ENCODE measurements around the gene C16orf92. TPM values are rescaled to one million over a fixed set of nuclear protein-coding genes. Genes with fewer than 3 reads are reported as not detected.

Gene C16orf92
- total and polyA plus RNA-seq, 2 of the 13 experiments (the other 11 are each of a cell fraction or from before 2014, with no cell fraction given), result not detected

DNA sequence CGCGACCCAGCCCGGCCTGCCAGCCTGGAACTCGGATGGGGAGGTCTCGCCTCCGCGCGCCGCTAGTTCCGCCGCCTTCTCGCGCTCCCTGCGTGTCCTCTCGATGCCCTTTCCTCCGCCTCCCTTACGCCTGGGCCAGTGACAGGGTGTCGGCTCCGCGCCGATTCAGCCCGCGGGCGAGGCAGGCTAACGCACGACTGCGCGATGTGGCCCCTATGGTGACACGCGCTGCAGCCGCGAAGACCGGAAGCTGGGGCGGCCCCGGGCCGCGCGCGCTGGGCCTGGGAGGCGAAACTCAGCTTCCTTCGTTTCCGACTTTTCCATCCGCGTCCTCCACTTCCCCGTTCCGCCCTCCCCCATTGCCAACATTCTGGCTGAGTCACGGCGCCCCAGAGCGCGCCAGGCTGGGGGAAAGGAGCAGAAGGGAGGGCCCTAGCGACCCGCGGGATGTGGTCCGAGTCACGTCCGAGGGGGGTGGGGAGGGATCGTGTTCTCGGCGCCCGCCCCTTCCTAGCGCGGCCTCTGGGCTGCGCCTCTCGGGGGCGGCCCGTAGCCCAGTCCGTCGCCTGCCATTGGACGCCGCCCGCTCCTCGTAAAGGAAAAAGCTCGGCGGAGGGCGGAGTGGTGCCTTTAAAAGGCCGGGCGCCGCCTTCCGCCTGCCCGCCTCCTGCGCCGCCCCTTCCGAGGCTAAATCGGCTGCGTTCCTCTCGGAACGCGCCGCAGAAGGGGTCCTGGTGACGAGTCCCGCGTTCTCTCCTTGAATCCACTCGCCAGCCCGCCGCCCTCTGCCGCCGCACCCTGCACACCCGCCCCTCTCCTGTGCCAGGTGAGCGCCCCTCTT, 42.3 kb downstream of the C16orf92 start, which contains the start of gene ALDOA (continued):
- TF ChIP-seq ZSCAN9 (CRISPR knock-in tag; IDR thresholded peaks at IDR 0.05; ENCODE audit: borderline replicate concordance), result peak; percentile 65
- peak; percentile 94 for TF ChIP-seq FLYWCH1 (CRISPR knock-in tag; IDR thresholded peaks at IDR 0.05)
- TF ChIP-seq SP140L (CRISPR knock-in tag; IDR thresholded peaks at IDR 0.05; ENCODE audit: borderline replicate concordance), result no peak
- TF ChIP-seq, protein P1, sequence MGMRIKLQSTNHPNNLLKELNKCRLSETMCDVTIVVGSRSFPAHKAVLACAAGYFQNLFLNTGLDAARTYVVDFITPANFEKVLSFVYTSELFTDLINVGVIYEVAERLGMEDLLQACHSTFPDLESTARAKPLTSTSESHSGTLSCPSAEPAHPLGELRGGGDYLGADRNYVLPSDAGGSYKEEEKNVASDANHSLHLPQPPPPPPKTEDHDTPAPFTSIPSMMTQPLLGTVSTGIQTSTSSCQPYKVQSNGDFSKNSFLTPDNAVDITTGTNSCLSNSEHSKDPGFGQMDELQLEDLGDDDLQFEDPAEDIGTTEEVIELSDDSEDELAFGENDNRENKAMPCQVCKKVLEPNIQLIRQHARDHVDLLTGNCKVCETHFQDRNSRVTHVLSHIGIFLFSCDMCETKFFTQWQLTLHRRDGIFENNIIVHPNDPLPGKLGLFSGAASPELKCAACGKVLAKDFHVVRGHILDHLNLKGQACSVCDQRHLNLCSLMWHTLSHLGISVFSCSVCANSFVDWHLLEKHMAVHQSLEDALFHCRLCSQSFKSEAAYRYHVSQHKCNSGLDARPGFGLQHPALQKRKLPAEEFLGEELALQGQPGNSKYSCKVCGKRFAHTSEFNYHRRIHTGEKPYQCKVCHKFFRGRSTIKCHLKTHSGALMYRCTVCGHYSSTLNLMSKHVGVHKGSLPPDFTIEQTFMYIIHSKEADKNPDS (CRISPR knock-in tag; IDR thresholded peaks at IDR 0.05), result peak; percentile 96; the same call in 1 of the 2 replicates
- 0 out of 2 replicates have a peak, but pooled peaks have one; percentile 37 for TF ChIP-seq ZFP37 (CRISPR knock-in tag; IDR thresholded peaks at IDR 0.05; ENCODE audit: borderline replicate concordance)
- peak; percentile 87 for TF ChIP-seq ZNF331 (CRISPR knock-in tag; IDR thresholded peaks at IDR 0.05)
- TF ChIP-seq ZNF816 (CRISPR knock-in tag; IDR thresholded peaks at IDR 0.05; ENCODE audit: borderline replicate concordance), result no peak; the same call in 1 of the 2 replicates
- TF ChIP-seq, protein P2, sequence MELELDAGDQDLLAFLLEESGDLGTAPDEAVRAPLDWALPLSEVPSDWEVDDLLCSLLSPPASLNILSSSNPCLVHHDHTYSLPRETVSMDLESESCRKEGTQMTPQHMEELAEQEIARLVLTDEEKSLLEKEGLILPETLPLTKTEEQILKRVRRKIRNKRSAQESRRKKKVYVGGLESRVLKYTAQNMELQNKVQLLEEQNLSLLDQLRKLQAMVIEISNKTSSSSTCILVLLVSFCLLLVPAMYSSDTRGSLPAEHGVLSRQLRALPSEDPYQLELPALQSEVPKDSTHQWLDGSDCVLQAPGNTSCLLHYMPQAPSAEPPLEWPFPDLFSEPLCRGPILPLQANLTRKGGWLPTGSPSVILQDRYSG (CRISPR knock-in tag; IDR thresholded peaks at IDR 0.05), result peak; percentile 45; the same call in 1 of the 2 replicates
- TF ChIP-seq MAFG (CRISPR knock-in tag; IDR thresholded peaks at IDR 0.05), result peak; percentile 97
- TF ChIP-seq, protein P3, sequence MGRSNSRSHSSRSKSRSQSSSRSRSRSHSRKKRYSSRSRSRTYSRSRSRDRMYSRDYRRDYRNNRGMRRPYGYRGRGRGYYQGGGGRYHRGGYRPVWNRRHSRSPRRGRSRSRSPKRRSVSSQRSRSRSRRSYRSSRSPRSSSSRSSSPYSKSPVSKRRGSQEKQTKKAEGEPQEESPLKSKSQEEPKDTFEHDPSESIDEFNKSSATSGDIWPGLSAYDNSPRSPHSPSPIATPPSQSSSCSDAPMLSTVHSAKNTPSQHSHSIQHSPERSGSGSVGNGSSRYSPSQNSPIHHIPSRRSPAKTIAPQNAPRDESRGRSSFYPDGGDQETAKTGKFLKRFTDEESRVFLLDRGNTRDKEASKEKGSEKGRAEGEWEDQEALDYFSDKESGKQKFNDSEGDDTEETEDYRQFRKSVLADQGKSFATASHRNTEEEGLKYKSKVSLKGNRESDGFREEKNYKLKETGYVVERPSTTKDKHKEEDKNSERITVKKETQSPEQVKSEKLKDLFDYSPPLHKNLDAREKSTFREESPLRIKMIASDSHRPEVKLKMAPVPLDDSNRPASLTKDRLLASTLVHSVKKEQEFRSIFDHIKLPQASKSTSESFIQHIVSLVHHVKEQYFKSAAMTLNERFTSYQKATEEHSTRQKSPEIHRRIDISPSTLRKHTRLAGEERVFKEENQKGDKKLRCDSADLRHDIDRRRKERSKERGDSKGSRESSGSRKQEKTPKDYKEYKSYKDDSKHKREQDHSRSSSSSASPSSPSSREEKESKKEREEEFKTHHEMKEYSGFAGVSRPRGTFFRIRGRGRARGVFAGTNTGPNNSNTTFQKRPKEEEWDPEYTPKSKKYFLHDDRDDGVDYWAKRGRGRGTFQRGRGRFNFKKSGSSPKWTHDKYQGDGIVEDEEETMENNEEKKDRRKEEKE (IDR thresholded peaks at IDR 0.05), result no peak
- peak; percentile 77 for TF ChIP-seq IRF2 (CRISPR knock-in tag; IDR thresholded peaks at IDR 0.05)
- TF ChIP-seq ZNF879 (CRISPR knock-in tag; IDR thresholded peaks at IDR 0.05), result peak; percentile 89
- TF ChIP-seq, protein P4, sequence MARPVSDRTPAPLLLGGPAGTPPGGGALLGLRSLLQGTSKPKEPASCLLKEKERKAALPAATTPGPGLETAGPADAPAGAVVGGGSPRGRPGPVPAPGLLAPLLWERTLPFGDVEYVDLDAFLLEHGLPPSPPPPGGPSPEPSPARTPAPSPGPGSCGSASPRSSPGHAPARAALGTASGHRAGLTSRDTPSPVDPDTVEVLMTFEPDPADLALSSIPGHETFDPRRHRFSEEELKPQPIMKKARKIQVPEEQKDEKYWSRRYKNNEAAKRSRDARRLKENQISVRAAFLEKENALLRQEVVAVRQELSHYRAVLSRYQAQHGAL (CRISPR knock-in tag; IDR thresholded peaks at IDR 0.05; ENCODE audit: not compliant biosample characterization), result peak; percentile 73
- TF ChIP-seq, protein P5, sequence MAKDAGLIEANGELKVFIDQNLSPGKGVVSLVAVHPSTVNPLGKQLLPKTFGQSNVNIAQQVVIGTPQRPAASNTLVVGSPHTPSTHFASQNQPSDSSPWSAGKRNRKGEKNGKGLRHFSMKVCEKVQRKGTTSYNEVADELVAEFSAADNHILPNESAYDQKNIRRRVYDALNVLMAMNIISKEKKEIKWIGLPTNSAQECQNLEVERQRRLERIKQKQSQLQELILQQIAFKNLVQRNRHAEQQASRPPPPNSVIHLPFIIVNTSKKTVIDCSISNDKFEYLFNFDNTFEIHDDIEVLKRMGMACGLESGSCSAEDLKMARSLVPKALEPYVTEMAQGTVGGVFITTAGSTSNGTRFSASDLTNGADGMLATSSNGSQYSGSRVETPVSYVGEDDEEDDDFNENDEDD (CRISPR knock-in tag; IDR thresholded peaks at IDR 0.05; ENCODE audit: borderline replicate concordance), result peak; percentile 92
- TF ChIP-seq HDAC2 (CRISPR knock-in tag; IDR thresholded peaks at IDR 0.05), result peak; percentile 93
- TF ChIP-seq, protein P6, sequence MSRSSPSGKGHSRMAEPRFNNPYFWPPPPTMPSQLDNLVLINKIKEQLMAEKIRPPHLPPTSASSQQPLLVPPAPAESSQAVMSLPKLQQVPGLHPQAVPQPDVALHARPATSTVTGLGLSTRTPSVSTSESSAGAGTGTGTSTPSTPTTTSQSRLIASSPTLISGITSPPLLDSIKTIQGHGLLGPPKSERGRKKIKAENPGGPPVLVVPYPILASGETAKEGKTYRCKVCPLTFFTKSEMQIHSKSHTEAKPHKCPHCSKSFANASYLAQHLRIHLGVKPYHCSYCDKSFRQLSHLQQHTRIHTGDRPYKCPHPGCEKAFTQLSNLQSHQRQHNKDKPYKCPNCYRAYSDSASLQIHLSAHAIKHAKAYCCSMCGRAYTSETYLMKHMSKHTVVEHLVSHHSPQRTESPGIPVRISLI (CRISPR knock-in tag; IDR thresholded peaks at IDR 0.05; ENCODE audit: borderline replicate concordance), result no peak; the same call in 1 of the 2 replicates
- TF ChIP-seq THYN1 (CRISPR knock-in tag; IDR thresholded peaks at IDR 0.05; ENCODE audit: borderline replicate concordance, low read depth), result 0 out of 2 replicates have a peak, but pooled peaks have one; percentile 62
- peak; percentile 97 for TF ChIP-seq ZNF788 (CRISPR knock-in tag; IDR thresholded peaks at IDR 0.05; ENCODE audit: borderline replicate concordance)
